C4-2B (cell line): Measurements from ENCODE around the gene PRICKLE4.

Source experiments
- H3K27ac ChIP-seq: fragments of 450-650 bp; 2 replicates; pipeline ENCODE4 v1.5.1; 2017
- ZFX ChIP-seq: fragments of 450-650 bp; IDR thresholded peaks from 2 replicates; pipeline ENCODE4 v1.6.1; 2017
- TF ChIP-seq, protein P1 (sequence below): fragments of 450-650 bp; conservative IDR thresholded peaks from 2 replicates; pipeline ENCODE4 v1.5.1; 2017; ENCODE audit warnings: mild to moderate bottlenecking

Gene PRICKLE4

DNA sequence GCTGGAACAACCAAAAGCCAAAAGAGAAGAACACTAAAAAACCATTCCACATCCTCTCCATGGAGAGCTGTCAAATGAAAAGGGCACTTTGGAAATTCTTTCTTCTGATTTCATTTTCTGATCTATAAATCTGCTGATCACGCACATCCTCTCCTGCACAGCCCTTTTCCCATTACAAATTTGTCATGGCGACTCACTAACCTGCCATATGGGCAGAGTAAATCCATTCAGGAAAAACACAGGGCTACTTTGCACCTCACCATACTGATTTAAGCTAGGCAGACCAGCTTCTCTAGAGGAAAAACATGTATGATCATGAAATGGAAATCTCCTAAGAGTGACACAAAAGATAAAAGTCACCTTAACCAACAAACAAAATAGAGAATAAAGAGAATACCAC, 32.9 kb downstream of the PRICKLE4 start:
- no peak overlapping the region for H3K27ac ChIP-seq
- TF ChIP-seq, protein P1, sequence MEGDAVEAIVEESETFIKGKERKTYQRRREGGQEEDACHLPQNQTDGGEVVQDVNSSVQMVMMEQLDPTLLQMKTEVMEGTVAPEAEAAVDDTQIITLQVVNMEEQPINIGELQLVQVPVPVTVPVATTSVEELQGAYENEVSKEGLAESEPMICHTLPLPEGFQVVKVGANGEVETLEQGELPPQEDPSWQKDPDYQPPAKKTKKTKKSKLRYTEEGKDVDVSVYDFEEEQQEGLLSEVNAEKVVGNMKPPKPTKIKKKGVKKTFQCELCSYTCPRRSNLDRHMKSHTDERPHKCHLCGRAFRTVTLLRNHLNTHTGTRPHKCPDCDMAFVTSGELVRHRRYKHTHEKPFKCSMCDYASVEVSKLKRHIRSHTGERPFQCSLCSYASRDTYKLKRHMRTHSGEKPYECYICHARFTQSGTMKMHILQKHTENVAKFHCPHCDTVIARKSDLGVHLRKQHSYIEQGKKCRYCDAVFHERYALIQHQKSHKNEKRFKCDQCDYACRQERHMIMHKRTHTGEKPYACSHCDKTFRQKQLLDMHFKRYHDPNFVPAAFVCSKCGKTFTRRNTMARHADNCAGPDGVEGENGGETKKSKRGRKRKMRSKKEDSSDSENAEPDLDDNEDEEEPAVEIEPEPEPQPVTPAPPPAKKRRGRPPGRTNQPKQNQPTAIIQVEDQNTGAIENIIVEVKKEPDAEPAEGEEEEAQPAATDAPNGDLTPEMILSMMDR = no peak
- no peak for TF ChIP-seq ZFX

DNA sequence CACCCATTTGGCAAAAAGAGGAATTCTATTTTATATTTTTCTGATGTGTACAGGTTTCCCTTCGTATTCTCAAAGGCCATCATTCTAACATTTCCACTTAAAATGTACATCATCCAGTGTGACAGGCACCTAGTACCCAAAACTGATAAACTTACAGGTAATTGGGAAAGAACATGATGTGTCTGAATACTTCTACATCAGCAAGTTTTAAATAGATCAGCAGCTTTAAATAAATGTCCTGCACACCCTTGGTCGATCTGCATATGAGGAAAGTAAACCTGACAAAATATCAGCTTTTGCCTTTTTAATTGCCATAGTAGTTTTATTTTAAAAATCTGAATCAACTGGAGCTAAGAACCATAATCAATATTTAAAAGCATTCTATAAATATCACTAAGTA, 33.4 kb downstream of the PRICKLE4 start:
- no peak overlapping the region for H3K27ac ChIP-seq
- TF ChIP-seq, protein P1 = no peak
- no peak for TF ChIP-seq ZFX

DNA sequence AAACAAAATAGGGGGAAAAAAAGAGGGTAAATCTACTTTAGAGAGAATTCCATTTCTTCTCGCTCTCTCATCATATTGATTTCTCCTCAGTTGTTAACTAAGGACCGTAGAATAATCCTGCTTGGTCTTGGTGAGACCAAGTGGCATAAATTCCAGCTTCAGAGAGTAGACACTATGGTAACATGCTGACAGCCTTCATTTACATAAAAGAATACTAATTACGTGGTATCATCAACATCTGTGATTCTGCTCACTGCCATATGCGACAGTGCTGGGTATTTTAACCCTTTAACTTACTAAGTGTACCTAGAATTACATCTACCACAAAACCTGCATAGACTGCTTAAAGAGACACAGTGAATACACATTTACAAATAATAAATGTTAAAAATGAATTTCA, 34.0 kb downstream of the PRICKLE4 start:
- no peak overlapping the region for H3K27ac ChIP-seq
- TF ChIP-seq, protein P1 = no peak
- TF ChIP-seq ZFX = no peak

DNA sequence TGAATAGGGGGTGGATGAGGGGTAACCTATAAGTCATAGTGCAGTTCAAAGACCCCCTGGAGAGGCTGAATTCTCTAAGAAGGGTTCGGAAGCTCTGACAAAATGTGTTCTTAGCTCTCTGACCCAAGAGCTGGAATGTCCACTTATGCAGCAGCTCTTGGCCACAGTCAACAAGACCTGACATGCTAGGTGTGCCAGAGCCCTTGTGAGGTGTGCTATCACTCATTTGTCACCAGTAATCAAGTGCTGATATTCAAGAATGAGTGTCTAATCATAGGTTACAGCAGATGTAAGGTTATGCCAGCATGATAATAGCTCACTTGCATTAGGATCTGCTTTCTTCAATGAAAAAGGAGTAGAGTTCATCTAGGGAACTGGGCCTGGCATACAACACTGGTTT, 35.0 kb downstream of the PRICKLE4 start:
- TF ChIP-seq, protein P1 = no peak
- no peak for TF ChIP-seq ZFX
- H3K27ac ChIP-seq = no peak overlapping the region

DNA sequence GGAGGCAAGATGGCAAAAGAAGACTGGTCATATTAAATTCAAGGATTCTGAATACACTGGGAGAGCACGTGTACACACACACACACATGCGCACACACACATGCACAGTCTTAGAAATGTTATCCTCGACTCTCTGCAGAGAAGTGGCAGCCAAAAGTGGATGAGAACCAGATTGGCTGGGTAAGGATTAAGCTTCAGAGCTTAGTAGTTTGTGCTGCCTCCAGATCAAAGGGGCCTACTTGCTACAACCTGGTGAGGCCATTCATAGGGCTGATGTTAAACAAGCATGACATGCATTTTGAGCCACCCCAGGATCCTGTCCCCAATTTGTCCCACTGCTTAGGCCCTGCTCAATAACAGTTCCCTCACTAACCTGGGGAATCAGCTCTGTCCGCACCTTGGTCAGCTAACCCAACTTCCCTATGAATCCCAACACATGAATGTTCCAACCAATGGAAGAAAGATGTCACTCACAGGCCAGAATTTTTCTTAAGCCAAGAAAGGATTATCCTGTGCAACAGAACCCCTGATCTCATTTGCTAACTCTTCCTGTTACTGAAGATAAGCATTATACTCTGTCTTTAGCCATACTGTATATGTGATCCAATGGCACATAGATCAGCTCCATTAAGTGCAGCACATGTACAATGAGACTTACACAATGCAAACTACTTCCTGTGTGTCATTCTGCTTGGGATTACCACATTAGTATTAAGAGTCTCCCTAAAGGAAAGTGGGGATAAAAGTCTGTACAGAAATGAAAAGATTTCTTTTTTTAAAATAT, 37.9 kb downstream of the PRICKLE4 start:
- no peak for TF ChIP-seq ZFX
- TF ChIP-seq, protein P1 = no peak
- no peak overlapping the region for H3K27ac ChIP-seq

DNA sequence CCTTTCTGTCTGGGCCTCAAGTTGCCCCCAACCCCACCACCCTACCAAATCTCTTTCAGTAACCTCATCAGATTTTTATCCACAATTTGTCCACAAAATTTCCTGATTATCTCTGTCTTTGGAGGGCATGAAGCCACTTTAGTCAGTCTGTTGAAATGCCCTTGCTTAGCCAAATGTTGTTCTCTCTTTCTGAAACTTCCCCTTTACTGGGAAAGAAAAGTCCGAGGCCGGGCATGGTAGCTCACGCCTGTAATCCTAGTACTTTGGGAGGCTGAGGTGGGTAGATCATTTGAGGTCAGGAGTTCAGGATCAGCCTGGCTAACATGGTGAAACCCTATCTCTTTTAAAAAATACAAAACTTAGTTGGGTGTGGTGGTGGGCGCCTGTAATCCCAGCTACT, 40.7 kb downstream of the PRICKLE4 start:
- TF ChIP-seq, protein P1 = no peak
- TF ChIP-seq ZFX = no peak
- H3K27ac ChIP-seq = no peak overlapping the region

DNA sequence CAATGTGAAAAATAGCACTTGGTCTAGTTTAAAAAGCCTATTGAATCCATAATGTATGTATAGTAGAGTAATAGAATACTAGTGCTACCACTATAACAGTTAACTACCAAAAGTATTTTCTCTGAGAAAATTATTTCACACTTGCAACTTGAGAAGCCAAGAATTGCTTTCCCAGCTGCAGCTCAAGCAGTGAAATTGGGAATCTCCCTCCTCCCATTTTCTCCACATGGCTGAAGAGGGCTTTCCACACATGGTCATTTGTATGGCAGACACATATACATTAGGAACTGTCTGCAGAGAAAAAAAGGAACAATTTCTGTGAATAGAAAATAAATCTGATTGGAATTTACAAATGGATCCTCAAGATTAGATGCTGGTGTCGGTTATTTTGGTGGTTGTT, 41.4 kb downstream of the PRICKLE4 start:
- TF ChIP-seq, protein P1 = no peak
- no peak for TF ChIP-seq ZFX
- H3K27ac ChIP-seq = no peak overlapping the region
